SK-N-MC (cell line): ENCODE measurements around the gene TMEM221.
"Not testable (repeated sequence)": the region's sequence is repeated elsewhere in the genome, so short reads cannot be mapped to it uniquely, and the experiment has no call there.

Experiments
- DNase-seq: peaks from one replicate; pipeline ENCODE4 v3.0.0-alpha.2; 2011; ENCODE audit warnings: low read depth, low spot score
- H3K27ac ChIP-seq: fragments of 200-600 bp; sonication (generic); 2 replicates; pipeline ENCODE4 v1.5.1; 2016; ENCODE audit warnings: mixed run types
- H3K36me3 ChIP-seq: fragments of 200-600 bp; sonication (generic); 2 replicates; pipeline ENCODE4 v1.6.1; 2017; ENCODE audit warnings: antibody characterized with exemption, low read length, mixed read lengths; ENCODE audit not compliant: insufficient read depth
- H3K4me3 ChIP-seq: fragments of 200-600 bp; sonication (generic); 2 replicates; pipeline ENCODE4 v1.5.1; 2016
- H3K9ac ChIP-seq: fragments of 200-600 bp; sonication (generic); 2 replicates; pipeline ENCODE4 v1.8.0; 2017; ENCODE audit warnings: mixed run types, mixed read lengths; ENCODE audit not compliant: insufficient read length
- H3K9me3 ChIP-seq: fragments of 200-600 bp; sonication (generic); 2 replicates; pipeline ENCODE4 v1.6.1; 2017; ENCODE audit warnings: low read depth, mild to moderate bottlenecking, antibody characterized with exemption, low read length, moderate library complexity, mixed read lengths
- EZH2 ChIP-seq: fragments of 200-600 bp; sonication (generic); IDR thresholded peaks from one replicate; pipeline ENCODE4 v1.6.1; 2017; ENCODE audit warnings: antibody characterized with exemption
- FOXP2 ChIP-seq: optimal IDR thresholded peaks from 2 replicates; pipeline ENCODE3; 2011; ENCODE audit warnings: mild to moderate bottlenecking, moderate library complexity; ENCODE audit not compliant: insufficient read depth; ENCODE audit errors: extremely low read length, control extremely low read depth
- POLR2AphosphoS5 ChIP-seq: IDR thresholded peaks from 2 replicates; pipeline ENCODE4 v1.6.1; 2012; ENCODE audit warnings: mild to moderate bottlenecking, low read depth, low read length, borderline replicate concordance

The TMEM221 gene

DNA sequence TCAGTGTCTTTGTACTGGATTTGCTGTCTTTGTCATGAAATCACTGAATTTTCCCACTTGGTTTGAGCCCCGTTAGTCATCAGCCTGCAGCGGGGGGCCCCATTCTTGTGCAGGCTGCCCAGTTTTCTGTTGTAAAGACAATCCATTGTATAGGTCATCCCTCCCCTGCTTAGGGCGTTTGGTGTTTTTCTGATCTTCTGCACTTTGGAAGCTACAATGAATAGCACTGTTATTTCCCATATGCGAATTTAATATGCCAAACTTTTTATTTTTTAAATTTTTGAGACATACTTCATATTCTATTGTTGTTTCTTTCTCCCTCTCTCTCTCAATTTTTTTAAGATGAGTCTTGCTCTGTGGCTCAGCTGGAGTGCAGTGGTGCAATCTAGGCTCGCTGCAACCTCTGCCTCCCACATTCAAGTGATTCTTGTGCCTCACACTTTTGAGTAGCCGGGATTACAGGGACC lies 30.9 kb upstream of the TMEM221 start:
- no peaks in the 10 kb centered on the region for H3K36me3 ChIP-seq
- H3K9ac ChIP-seq: no peak overlapping the region
- no peaks in the 10 kb centered on the region for H3K9me3 ChIP-seq
- no peak overlapping the region for H3K27ac ChIP-seq
- no peak for TF ChIP-seq POLR2AphosphoS5
- TF ChIP-seq EZH2: no peak
- no peak for TF ChIP-seq FOXP2
- no peak overlapping the region for H3K4me3 ChIP-seq
- no peak for DNase-seq

DNA sequence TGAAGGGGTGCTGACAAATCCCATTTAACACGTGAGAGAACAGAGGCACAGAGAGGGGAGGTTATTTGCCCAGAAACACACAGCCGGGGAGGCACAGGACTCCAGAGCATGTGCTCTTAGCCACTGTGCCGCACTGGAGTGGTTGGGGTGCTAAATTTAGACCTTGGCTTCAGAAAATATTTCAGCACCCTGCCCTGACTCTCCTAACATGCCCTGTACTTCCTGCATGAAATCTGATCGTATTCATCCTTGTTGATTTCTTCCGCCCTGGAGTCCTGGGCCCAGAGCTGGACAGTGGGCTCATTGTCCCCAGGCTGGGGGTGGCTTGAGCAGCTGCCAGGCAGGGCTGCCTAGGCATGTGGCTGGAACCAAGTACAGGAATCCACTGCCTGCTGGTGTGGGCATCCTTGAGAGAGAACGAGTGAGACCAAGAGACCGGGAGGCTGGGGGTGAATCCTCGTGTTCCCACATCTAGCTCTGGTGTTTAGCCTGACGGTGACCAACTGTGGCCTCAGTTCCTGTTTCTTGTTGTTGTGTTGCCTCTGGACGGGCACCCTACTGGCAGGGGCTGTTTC lies 27.2 kb upstream of the TMEM221 start:
- DNase-seq: no peak
- no peak overlapping the region for H3K4me3 ChIP-seq
- H3K9ac ChIP-seq: no peak overlapping the region
- H3K9me3 ChIP-seq: no peaks in the 10 kb centered on the region
- H3K36me3 ChIP-seq: no peaks in the 10 kb centered on the region
- no peak for TF ChIP-seq POLR2AphosphoS5
- TF ChIP-seq EZH2: no peak
- no peak for TF ChIP-seq FOXP2
- no peak overlapping the region for H3K27ac ChIP-seq

DNA sequence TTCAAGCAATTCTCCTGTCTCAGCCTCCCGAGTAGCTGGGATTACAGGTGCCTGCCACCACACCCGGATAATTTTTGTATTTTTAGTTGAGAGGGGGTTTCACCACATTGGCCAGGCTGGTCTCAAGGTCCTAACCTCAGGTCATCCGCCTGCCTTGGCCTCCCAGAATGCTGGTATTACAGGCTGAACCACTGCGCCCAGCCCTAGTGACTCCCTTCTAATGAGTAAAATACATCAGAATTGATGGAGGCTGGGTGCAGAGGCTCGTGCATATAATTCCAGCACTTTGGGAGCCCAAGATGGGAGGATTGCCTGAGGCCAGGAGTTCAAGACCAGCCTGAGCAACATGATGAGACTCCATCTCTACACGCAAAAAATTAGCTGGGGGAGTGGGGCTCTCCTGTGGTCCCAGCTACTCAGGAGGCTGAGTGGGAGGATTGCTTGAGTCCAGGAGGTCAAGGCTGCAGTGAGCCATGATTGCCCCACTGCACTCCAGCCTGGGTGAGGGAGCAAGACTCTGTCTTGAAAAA lies 26.6 kb upstream of the TMEM221 start:
- not testable (repeated sequence) for DNase-seq, H3K27ac ChIP-seq, H3K36me3 ChIP-seq, H3K9ac ChIP-seq, H3K4me3 ChIP-seq, H3K9me3 ChIP-seq

DNA sequence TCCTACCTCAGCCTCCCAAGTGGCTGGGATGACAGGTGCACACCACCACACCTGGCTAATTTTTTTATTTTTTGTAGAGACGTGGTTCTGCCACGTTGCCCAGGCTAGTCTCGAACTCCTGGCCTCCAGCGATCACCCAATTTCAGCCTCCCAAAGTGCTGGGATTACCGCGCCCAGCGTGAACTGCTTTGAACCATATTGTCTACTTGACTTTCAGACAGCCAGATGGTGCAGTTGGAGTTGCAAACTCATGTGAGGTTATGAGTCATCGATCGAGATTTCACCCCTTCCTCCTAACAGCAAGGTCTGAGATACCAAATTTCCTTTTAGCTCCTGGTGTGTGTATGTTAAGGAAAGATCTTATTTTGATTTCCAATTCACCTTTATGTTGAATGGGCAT lies 24.6 kb upstream of the TMEM221 start:
- DNase-seq: no peak
- Histone ChIP-seq H3K36me3 (no peaks in the 10 kb centered on the region), H3K27ac (no peak overlapping the region), H3K9me3 (no peaks in the 10 kb centered on the region), H3K9ac (no peak overlapping the region), H3K4me3 (no peak overlapping the region)
- TF ChIP-seq FOXP2 (no peak), EZH2 (no peak), POLR2AphosphoS5 (no peak)

DNA sequence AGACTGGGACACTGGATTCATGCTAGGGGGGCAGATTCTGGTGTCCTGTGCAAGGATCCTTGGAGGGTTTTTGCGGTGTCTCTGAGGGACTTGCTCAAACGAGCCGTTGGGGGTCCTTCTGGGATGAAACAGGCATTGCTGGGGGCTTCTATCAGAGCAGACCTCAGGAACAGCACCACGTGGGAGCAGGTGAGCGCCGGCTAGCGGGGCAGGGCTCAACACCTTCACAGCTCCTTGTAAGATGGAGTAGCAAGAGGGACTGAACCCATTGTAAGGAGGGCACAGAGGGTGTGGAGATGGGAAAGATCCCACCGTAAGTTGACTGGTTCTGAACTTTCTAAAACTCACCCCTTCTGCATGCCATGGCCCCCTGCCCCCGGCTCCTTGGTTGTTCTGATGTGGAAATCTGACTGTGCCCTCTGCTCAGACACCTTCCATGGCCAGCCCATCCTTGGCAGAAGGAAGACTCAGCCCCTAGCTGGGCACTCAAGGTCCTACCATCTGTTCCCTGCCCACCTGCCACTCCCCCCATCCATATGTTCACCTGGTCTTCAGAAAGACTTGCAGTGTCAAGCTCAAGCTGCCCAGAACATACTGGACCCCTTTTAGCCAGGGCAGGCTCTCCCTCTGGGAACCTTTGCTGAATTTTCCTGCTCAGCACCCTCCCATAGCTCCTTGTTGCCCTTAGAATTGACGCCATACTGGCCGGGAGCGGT lies 23.1 kb upstream of the TMEM221 start:
- DNase-seq: no peak
- H3K4me3 ChIP-seq: peak overlapping the region; percentile 80
- H3K36me3 ChIP-seq: no peaks in the 10 kb centered on the region
- H3K27ac ChIP-seq: no peak overlapping the region
- peak overlapping the region; percentile 32 for H3K9ac ChIP-seq
- no peak for TF ChIP-seq POLR2AphosphoS5
- no peak for TF ChIP-seq EZH2
- TF ChIP-seq FOXP2: no peak
- H3K9me3 ChIP-seq: no peaks in the 10 kb centered on the region

DNA sequence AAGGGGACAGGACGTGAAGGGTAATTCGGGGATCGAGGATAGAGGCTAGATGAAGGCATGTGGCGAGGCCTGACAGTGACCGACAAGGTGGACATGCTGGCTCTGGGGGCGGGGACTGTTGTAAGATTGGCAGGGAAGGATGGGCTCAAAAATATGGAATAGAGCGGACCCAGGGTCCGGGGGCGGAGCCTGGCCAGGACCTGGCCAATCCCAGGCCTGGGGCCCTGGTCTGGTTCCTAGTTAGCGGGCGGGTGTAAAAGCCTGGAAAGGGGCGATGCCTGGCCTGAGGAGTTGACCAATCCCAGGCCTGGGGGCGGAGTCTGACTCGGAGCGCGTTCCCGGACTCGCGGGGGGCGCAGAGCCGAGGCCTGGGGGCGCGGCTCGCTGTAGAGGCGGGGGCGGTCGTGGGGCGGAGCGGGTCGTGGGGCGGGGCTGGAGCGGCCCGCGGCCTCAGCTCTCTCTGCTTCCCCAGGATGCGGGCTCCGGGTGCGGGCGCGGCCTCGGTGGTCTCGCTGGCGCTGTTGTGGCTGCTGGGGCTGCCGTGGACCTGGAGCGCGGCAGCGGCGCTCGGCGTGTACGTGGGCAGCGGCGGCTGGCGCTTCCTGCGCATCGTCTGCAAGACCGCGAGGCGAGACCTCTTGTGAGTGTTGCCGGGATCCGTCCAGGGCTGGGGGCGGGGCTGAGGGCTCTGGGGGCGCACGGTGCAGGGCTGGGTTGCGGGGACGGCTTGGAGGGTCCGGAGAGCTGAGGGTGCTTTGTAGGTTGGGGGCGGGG lies 21.8 kb upstream of the TMEM221 start, which contains the start of gene SLC27A1:
Gene SLC27A1, plus strand, starts transcription at position 457 of the 774 bp plus-strand sequence. Its CDS starts 17 bp downstream, at position 474.
- H3K9ac ChIP-seq: peak within 1 kb of the TSS; percentile 32
- H3K4me3 ChIP-seq: peak within 1 kb of the TSS; percentile 80
- no peak for TF ChIP-seq POLR2AphosphoS5
- TF ChIP-seq FOXP2: no peak
- no peak for TF ChIP-seq EZH2
- H3K36me3 ChIP-seq: no peaks in the 10 kb centered on the region
- H3K27ac ChIP-seq: no peak within 1 kb of the TSS
- no peaks in the 10 kb centered on the region for H3K9me3 ChIP-seq
- DNase-seq: peak; percentile 87

DNA sequence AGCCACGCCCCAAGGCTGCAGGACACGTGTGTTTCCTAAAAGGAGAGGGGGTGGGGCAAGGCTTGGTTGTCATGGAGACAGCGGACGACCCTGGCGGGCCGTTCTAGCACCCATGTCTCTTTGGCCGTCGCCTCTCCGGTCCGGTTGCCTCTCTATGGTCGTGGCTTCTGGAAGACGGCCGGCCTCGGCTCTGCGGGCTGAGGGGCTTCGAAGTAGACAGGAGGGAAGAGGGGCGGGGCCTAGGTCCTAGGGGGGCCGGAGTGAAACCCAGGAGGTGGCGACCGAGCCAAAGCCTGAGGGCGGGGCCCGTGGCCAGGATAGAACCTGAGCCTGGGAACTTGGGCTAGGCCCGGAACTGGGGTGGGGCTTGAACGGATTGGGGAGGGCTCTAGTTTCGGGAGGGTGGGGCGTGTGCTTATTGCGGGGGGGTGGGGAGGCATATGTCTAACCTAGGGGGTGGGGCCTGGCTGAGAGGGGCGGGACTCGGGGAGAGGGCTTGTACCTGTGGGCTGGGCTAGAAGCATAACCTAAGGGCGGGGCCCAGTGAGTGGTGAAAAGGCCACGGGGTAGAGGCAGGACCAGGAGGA lies 21.1 kb upstream of the TMEM221 start:
- Histone ChIP-seq H3K9me3 (no peaks in the 10 kb centered on the region), H3K9ac (no peak overlapping the region), H3K36me3 (no peaks in the 10 kb centered on the region), H3K4me3 (peak overlapping the region; percentile 80), H3K27ac (no peak overlapping the region)
- no peak for TF ChIP-seq POLR2AphosphoS5
- no peak for TF ChIP-seq FOXP2
- no peak for TF ChIP-seq EZH2
- DNase-seq: peak; percentile 78

DNA sequence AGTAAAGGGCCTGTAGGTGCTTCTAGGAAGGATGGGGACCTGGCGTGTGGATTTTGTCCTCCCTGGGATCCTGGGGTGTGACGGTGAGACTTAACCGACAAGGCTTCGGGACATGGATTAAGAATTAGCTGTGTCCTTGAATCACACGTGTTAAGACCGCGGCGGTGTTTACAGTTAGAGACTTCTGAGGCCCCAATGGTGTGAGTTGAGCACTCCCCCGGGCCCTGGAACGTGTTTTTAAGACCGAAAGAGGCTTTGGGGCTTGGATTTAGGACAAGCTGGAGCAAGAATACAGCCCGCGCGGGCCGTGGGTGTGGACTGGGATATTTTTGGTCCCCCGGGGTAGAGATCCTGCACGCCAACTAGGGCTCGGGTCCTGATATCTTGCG lies 20.6 kb upstream of the TMEM221 start:
- TF ChIP-seq POLR2AphosphoS5: no peak
- no peak for TF ChIP-seq FOXP2
- TF ChIP-seq EZH2: no peak
- Histone ChIP-seq H3K27ac (0 out of 2 replicates have a peak overlapping the region, but pooled peaks have one; percentile 8), H3K4me3 (peak overlapping the region; percentile 80), H3K9me3 (no peaks in the 10 kb centered on the region), H3K36me3 (no peaks in the 10 kb centered on the region), H3K9ac (no peak overlapping the region)
- no peak for DNase-seq
